Ishikawa (cell line): ENCODE measurements around the gene DLK2.

Experiments
- CEBPB ChIP-seq: IDR thresholded peaks from 2 replicates; pipeline ENCODE4 v1.6.1; 2012
- CREB1 ChIP-seq: IDR thresholded peaks from 2 replicates; pipeline ENCODE4 v1.6.1; 2012; ENCODE audit warnings: low read depth
- EGR1 ChIP-seq: IDR thresholded peaks from 2 replicates; pipeline ENCODE4 v1.6.1; 2012
- EP300 ChIP-seq: IDR thresholded peaks from 2 replicates; pipeline ENCODE4 v1.6.1; 2012; ENCODE audit warnings: borderline replicate concordance
- FOXM1 ChIP-seq: IDR thresholded peaks from 2 replicates; pipeline ENCODE4 v1.6.1; 2012; ENCODE audit warnings: low read depth, borderline replicate concordance
- MAX ChIP-seq: IDR thresholded peaks from 2 replicates; pipeline ENCODE4 v1.6.1; 2012
- NFIC ChIP-seq: IDR thresholded peaks from 2 replicates; pipeline ENCODE4 v1.6.1; 2012
- RAD21 ChIP-seq: IDR thresholded peaks from 2 replicates; pipeline ENCODE4 v1.6.1; 2012; ENCODE audit warnings: low read depth
- REST ChIP-seq: IDR thresholded peaks from 2 replicates; pipeline ENCODE4 v1.6.1; 2012; ENCODE audit warnings: low read depth, mild to moderate bottlenecking
- TAF1 ChIP-seq: IDR thresholded peaks from 2 replicates; pipeline ENCODE4 v1.6.1; 2012; ENCODE audit warnings: low read depth, mild to moderate bottlenecking
- TCF12 ChIP-seq: IDR thresholded peaks from 2 replicates; pipeline ENCODE4 v1.6.1; 2012; ENCODE audit warnings: low read depth
- TEAD4 ChIP-seq: IDR thresholded peaks from 2 replicates; pipeline ENCODE4 v1.6.1; 2012
- USF1 ChIP-seq: IDR thresholded peaks from 2 replicates; pipeline ENCODE4 v1.6.1; 2012
- YY1 ChIP-seq: IDR thresholded peaks from 2 replicates; pipeline ENCODE4 v1.6.1; 2012; ENCODE audit warnings: low read depth
- ZBTB7A ChIP-seq: IDR thresholded peaks from 2 replicates; pipeline ENCODE4 v1.6.1; 2012; ENCODE audit warnings: low read depth

Gene DLK2

GRCh38 chr6:43420012-43420709, 35.2 kb downstream of the DLK2 start:
- no peak for TF ChIP-seq MAX
- no peak for TF ChIP-seq CREB1
- no peak for TF ChIP-seq EGR1
- TF ChIP-seq TEAD4: no peak

- TF ChIP-seq NFIC: no peak
- TF ChIP-seq EGR1: no peak
- TF ChIP-seq RAD21: no peak
- TF ChIP-seq REST: no peak
- no peak for TF ChIP-seq TAF1
Observed at GRCh38 chr6:43416935-43417334, 38.4 kb downstream of the DLK2 start.

GRCh38 chr6:43413002-43413401, 42.3 kb downstream of the DLK2 start:
- TF ChIP-seq MAX (no peak), EGR1 (no peak), RAD21 (no peak), REST (no peak), TEAD4 (no peak), EP300 (no peak), CEBPB (no peak), ZBTB7A (no peak), NFIC (no peak), TCF12 (no peak), USF1 (no peak), CREB1 (no peak), TAF1 (no peak), FOXM1 (no peak), YY1 (no peak)

- TF ChIP-seq TCF12 (no peak), YY1 (no peak), MAX (no peak)
Observed at GRCh38 chr6:43412541-43412940, 42.8 kb downstream of the DLK2 start.

GRCh38 chr6:43408259-43408658, 47.1 kb downstream of the DLK2 start:
- TF ChIP-seq TEAD4 (no peak), MAX (no peak), EP300 (no peak), TCF12 (no peak), REST (no peak), YY1 (no peak), FOXM1 (no peak), RAD21 (no peak), TAF1 (no peak), NFIC (no peak), CEBPB (no peak), ZBTB7A (no peak), EGR1 (no peak), USF1 (no peak), CREB1 (no peak)
